ENCODE data around the gene ACTMAP.
"Not testable (repeated sequence)": the region's sequence is repeated elsewhere in the genome, so short reads cannot be mapped to it uniquely, and the experiment has no call there.

ACTMAP gene

GRCh38 chr19:40775632-40776022 is 25.4 kb upstream of the ACTMAP start:
- DNase-seq, result no peak

DNA sequence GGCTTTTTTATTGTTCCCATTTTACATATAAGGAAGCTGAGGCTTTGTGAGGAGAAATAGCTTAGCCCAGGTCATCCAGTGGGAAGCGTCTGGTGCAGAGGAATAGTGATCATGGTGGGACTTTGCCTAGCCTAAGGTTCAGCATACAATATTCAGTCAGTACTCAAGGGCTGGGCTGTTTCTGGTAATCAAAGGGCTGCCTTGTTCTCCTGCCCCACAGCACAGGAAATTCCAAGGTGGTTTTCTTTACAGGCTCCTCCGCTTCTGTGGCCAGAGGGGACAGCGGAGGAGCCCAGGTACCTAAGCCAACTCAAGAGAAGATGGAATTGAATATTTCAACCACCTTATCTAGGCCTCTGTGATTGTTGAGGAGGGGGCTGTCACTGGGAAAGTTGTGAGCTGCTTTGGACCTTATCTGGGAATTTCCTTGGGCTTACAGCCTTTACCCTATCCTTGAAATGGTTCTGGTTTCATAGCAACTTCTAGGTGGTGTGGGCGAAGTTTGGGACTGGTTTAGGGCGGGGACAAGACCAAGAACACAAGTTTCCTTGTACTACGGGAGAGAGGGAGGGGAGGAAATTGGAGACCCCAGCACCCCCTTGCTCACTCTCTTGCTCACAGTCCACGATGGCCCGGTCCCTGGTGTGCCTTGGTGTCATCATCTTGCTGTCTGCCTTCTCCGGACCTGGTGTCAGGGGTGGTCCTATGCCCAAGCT is 24.8 kb upstream of the ACTMAP start, which contains the start of gene MIA:
Gene MIA, plus strand, starts transcription at position 606 of the 716 bp plus-strand sequence. Its CDS starts 22 bp downstream, at position 628.
- no peak for DNase-seq

DNA sequence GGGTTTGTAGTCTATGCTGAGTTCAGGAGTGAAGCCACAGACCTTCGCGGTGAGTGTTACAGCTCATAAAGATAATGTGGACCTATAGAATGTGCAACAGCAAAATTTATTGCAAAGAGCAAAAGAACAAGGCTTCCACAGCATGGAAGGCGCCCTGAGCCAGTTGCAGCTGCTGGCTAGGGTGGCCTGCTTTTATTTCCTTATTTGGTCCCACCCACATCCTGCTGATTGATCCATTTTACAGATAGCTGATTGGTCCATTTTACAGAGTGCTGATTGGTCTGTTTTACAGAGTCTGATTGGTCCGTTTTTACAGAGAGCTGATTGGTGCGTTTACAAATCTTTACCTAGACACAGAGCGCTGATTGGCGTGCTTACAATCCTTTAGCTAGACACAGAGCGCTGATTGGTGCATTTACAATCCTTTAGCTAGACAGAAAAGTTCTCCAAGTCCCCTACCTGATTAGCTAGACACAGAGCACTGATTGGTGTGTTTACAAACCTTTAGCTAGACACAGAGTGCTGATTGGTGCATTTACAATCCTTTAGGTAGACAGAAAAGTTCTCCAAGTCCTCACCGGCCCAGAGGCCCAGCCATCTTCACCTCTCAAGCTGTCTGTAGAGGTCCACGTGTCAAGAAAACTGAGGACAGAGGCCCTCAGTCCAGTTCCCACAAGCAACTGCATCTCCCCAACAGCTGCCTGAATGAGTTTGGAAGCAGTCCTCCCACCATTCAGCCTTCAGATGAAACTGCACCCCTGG is 21.0 kb upstream of the ACTMAP start:
- DNase-seq, result peak; percentile 61

GRCh38 chr19:40768869-40769268 is 18.6 kb upstream of the ACTMAP start:
- no peak for DNase-seq

- DNase-seq, result not testable (repeated sequence)
Measured at GRCh38 chr19:40766385-40766784, 16.1 kb upstream of the ACTMAP start.

DNA sequence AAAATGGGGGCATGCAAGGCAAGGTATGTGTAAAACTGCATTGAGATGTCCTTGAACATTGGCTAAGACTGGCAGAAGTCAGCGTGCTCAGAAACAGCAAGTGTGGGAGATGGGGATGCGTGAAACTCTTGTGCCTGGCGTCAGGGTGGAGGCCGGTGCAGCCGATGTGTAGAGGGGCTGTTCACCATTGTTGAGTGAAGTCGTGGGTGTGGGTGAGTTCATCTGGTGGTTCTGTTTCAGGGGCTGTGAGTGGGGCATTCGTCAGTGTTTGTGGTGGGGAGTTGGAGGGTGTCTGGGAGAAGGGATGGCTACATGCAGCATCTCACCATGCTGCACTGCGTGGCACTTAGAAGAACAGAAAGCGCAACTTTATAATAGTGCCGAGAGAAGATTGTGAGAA is 13.7 kb upstream of the ACTMAP start:
- DNase-seq, result no peak

DNA sequence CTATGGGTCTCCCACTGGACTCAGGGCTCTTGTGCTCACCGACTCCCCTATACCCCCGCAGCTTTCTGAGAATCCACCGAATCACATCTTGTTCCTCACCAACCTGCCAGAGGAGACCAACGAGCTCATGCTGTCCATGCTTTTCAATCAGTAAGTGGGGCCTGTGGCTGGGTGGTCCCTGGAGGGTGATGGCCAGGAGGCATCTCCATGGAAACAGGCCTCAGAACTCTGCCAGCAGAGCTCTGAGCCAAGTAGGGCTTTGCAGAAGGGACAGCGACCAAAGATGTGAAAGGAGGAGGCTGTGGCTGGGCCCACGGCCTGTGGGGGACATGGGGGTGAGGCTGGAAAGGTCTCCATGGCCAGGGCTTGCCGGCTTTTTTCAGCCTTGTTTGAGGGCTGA is 13.2 kb upstream of the ACTMAP start:
- no peak for DNase-seq

DNA sequence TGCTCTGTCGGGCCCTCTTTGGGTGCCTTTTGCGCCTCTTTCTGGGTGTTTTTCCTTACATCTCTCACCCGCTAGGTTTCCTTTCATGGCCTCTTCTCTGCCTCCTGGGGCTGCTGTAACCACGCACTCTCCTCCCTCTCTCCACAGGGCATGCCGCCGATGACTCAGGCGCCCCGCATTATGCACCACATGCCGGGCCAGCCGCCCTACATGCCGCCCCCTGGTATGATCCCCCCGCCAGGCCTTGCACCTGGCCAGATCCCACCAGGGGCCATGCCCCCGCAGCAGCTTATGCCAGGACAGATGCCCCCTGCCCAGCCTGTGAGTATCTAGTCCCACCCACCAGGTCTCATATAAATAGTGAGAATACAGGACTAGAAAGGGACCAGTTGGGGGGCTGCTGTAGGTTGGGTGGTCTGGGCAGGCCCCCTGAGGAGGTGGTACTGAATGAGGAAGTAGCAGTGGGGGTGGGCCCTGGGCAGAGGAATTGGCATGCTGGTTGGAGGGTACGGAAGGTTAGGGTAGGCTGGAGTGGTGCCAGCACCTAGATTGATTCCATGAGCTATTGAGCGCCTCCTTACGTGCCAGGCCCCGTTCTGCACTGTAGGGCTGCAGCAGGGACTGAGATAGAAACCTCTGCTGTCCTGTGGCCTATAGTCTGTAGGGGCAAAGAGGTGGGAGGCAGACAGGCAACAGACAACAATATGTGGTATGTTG is 12.6 kb upstream of the ACTMAP start:
- no peak for DNase-seq

DNA sequence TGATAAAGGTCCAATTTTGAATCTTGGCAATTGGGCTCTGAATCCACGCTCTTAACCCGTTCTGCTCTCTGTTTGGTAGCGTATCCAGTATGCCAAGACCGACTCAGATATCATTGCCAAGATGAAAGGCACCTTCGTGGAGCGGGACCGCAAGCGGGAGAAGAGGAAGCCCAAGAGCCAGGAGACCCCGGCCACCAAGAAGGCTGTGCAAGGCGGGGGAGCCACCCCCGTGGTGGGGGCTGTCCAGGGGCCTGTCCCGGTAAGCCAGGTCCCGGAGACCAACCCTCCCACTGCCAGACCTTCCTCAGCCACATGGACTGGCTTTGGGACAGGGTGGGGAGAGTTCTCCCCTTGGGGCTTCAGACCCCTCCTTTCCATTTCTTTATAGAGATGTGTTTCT is 9.1 kb upstream of the ACTMAP start:
- DNase-seq, result no peak

GRCh38 chr19:40758491-40758890 is 8.2 kb upstream of the ACTMAP start:
- DNase-seq, result no peak

DNA sequence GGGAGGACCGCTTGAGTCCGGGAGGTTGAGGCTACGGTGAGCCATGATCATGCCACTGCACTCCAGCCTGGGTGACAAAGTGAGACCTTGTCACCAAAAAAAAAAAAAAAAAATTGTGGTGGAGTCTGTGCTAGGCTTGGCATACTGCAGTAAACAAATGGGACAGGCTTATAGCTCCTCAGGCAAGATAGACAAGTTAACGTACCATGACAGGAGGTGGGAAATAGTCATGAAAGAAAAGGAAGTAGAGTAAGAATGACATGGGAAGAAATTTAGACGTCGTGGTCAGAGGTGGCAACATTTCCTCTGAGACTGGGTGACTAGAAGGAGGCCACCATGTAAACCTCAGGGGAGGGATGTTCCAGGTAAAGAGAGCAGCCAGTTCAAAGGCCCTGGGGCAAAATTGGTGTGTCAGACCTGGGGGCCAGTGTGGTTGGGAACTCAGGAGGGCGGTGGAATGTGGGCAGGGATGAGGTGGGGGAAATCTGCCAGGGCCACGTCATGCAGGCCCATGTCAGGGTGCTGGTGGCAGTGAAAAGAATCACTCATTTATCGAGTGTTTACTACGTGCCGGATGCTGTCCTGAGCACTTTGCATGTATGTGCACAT is 6.3 kb upstream of the ACTMAP start:
- peak; percentile 36 for DNase-seq

GRCh38 chr19:40755791-40756190 is 5.5 kb upstream of the ACTMAP start:
- no peak for DNase-seq

GRCh38 chr19:40755248-40755624 is 5.0 kb upstream of the ACTMAP start:
- DNase-seq, result no peak

DNA sequence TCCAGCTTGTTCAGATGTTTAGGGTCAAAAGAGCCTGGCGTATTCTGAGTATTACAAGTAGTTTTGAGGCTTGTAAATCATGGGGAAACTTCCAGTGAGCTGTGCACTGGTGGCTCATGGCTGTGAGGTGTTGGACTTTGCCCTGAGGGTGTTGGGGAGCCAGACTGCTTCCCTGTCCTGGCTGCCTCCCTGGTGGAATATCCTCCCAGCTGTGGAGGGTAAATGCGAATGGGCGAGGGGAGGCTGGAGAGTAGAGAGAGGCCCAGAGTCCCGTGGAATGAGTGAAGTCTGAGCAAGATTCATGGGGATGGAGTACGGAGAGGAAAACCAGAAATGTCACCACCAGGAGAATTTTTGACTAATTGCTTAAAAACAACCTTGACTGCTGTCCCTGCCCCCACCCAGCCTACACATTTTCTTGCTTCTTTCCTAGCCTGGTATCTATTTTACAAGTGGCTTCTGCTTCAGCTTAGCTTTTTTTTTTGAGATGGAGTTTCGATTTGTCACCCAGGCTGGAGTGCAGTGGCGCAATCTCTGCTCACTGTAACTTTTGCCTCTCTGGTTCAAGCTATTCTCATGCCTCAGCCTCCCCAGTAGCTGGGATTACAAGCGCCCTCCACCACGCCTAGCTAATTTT is 4.5 kb upstream of the ACTMAP start:
- DNase-seq, result peak; percentile 47

GRCh38 chr19:40752257-40752781 is 2.0 kb upstream of the ACTMAP start:
- DNase-seq, result no peak

GRCh38 chr19:40750874-40751537 is 729 bp upstream of the ACTMAP start, which contains the start of gene SNRPA:
SNRPA (plus strand) TSS chr19:40751203; CDS start chr19:40751409, 206 bp downstream.
- peak; percentile 97 for DNase-seq

DNA sequence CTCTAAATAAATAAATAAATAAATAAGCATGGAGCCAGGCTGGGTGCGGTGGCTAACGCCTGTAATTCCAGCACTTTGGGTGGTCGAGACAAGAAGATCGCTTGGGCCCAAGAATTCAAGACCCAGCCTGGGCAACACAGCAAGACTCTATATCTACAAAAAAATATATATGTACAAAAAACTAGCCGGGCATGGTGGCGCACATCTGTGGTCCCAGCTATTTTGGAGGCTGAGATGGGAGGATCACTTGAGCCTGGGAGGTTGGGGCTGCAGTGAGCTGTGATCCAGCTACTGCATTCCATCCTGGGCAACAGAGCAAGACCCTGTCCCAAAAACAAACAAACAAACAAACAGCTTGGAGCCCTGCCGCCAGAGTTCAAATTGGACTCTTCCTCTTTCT is 2.7 kb downstream of the ACTMAP start:
- DNase-seq, result no peak

- DNase-seq, result no peak
Measured at GRCh38 chr19:40745402-40745780, 4.9 kb downstream of the ACTMAP start.

- DNase-seq, result peak; percentile 32
Measured at GRCh38 chr19:40744554-40745401, 5.5 kb downstream of the ACTMAP start.

GRCh38 chr19:40743926-40744325 is 6.4 kb downstream of the ACTMAP start:
- no peak for DNase-seq

DNA sequence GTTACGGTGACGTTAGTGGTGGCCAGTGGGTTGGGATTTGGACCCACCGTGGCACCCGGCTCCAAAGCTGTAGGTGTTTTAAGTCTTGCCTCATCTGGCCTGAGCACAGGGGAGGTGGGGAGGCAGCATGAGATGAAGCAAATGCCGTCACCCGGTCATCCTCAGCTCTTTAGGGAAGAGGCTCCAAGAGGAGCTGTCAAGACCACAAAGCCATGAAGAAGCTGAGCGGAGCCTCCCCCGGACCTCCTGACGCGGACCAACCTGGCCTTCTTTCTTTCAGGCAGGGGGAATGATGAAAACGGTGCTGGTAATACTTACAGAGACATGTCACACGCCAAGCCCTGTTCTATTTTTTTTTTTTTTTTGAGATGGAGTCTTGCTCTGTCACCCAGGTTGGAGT is 7.4 kb downstream of the ACTMAP start:
- no peak for DNase-seq

Measured in CD4-positive, alpha-beta T cell treated with Interleukin-17A for 1 hour (primary cell).